ENCODE data around the gene ARHGAP23. TPM values are rescaled to one million over a fixed set of nuclear protein-coding genes. Genes with fewer than 3 reads are reported as not detected.
"Not testable (repeated sequence)": the region's sequence is repeated elsewhere in the genome, so short reads cannot be mapped to it uniquely, and the experiment has no call there.

The ARHGAP23 gene
- total and polyA plus RNA-seq, 5 donors, result 40.7 to 96.9 (median 74.0) TPM

- 55% methylated on average over 2 of the region's 2 CpGs for WGBS
- Histone ChIP-seq H3K27ac (ENCODE audit: low read length) (peak overlapping the region; percentile 48), H3K4me3 (ENCODE audit: low read length) (no peak overlapping the region), H3K9me3 (ENCODE audit: control insufficient read depth, low read length) (no peaks in the 10 kb centered on the region), H3K27me3 (ENCODE audit: control insufficient read depth, insufficient read depth) (no peaks in the 10 kb centered on the region), H3K4me1 (ENCODE audit: control insufficient read depth, insufficient read depth, low read length) (peaks cover 14% of the 10 kb centered on the region)
- intact Hi-C loops (cut with DNase I), result loop anchor here in 1 of 4 donors (5.0 kb wide), 1 partner anchor 46 kb away; no protein-coding TSS in a partner anchor
- DNase-seq, result peak in 1 of 3 donors; percentile 11
- ATAC-seq, result no peak
These were observed 2.6 kb downstream of the ARHGAP23 start for GRCh38 chr17:38430822-38431221.

GRCh38 chr17:38431346-38432145 is 3.3 kb downstream of the ARHGAP23 start:
- Histone ChIP-seq H3K27ac (ENCODE audit: low read length) (peak overlapping the region; percentile 48), H3K9me3 (ENCODE audit: control insufficient read depth, low read length) (no peaks in the 10 kb centered on the region), H3K4me3 (ENCODE audit: low read length) (no peak overlapping the region), H3K27me3 (ENCODE audit: control insufficient read depth, insufficient read depth) (no peaks in the 10 kb centered on the region), H3K4me1 (ENCODE audit: control insufficient read depth, insufficient read depth, low read length) (peaks cover 11% of the 10 kb centered on the region)
- no peak for ATAC-seq
- intact Hi-C loops (cut with DNase I), result loop anchor here in 1 of 4 donors (5.0 kb wide), 1 partner anchor 46 kb away; no protein-coding TSS in a partner anchor
- DNase-seq, result peak in 1 of 3 donors; percentile 28
- WGBS, result 74% methylated on average over 10 of the region's 10 CpGs

- peak in 1 of 3 donors; percentile 63 for DNase-seq
- Histone ChIP-seq H3K9me3 (ENCODE audit: control insufficient read depth, low read length) (no peaks in the 10 kb centered on the region), H3K27ac (ENCODE audit: low read length) (no peak overlapping the region), H3K4me3 (ENCODE audit: low read length) (no peak overlapping the region), H3K27me3 (ENCODE audit: control insufficient read depth, insufficient read depth) (no peaks in the 10 kb centered on the region), H3K4me1 (ENCODE audit: control insufficient read depth, insufficient read depth, low read length) (peaks cover 6% of the 10 kb centered on the region)
- 71% methylated on average over 21 of the region's 21 CpGs for WGBS
- intact Hi-C loops (cut with DNase I), result loop anchor here in 1 of 4 donors (5.0 kb wide), 1 partner anchor 43 kb away; no protein-coding TSS in a partner anchor
- peak; percentile 19 to 34 for ATAC-seq
These were observed 6.0 kb downstream of the ARHGAP23 start for GRCh38 chr17:38434178-38434665.

GRCh38 chr17:38435795-38436194 is 7.5 kb downstream of the ARHGAP23 start:
- WGBS, result 77% methylated on average over 9 of the region's 9 CpGs
- Histone ChIP-seq H3K27me3 (ENCODE audit: control insufficient read depth, insufficient read depth) (no peaks in the 10 kb centered on the region), H3K9me3 (ENCODE audit: control insufficient read depth, low read length) (no peaks in the 10 kb centered on the region), H3K27ac (ENCODE audit: low read length) (no peak overlapping the region), H3K4me3 (ENCODE audit: low read length) (no peak overlapping the region), H3K4me1 (ENCODE audit: control insufficient read depth, insufficient read depth, low read length) (peaks cover 3% of the 10 kb centered on the region)
- DNase-seq (peak in 1 of 3 donors; percentile 38), ATAC-seq (no peak)
- intact Hi-C loops (cut with DNase I), result loop anchor here in 1 of 4 donors (5.0 kb wide), 1 partner anchor 42 kb away; no protein-coding TSS in a partner anchor

GRCh38 chr17:38436386-38436785 is 8.1 kb downstream of the ARHGAP23 start:
- Histone ChIP-seq H3K4me1 (ENCODE audit: control insufficient read depth, insufficient read depth, low read length) (peaks cover 1% of the 10 kb centered on the region), H3K9me3 (ENCODE audit: control insufficient read depth, low read length) (no peaks in the 10 kb centered on the region), H3K4me3 (ENCODE audit: low read length) (no peak overlapping the region), H3K27me3 (ENCODE audit: control insufficient read depth, insufficient read depth) (no peaks in the 10 kb centered on the region), H3K27ac (ENCODE audit: low read length) (no peak overlapping the region)
- WGBS, result 57% methylated on average over 11 of the region's 11 CpGs
- DNase-seq (peak in 1 of 3 donors; percentile 35), ATAC-seq (no peak)
- intact Hi-C loops (cut with DNase I), result loop anchor here in 1 of 4 donors (5.0 kb wide), 1 partner anchor 41 kb away; no protein-coding TSS in a partner anchor

- not testable (repeated sequence) for H3K27ac ChIP-seq (ENCODE audit: low read length); ATAC-seq; H3K27me3 ChIP-seq (ENCODE audit: control insufficient read depth, insufficient read depth); DNase-seq; H3K4me1 ChIP-seq (ENCODE audit: control insufficient read depth, insufficient read depth, low read length); H3K9me3 ChIP-seq (ENCODE audit: control insufficient read depth, low read length); H3K4me3 ChIP-seq (ENCODE audit: low read length)
- WGBS, result 98% methylated on average over 1 of the region's 1 CpG
- intact Hi-C loops (cut with DNase I), result loop anchor here in 1 of 4 donors (5.0 kb wide), 1 partner anchor 40 kb away; no protein-coding TSS in a partner anchor
These were observed 9.0 kb downstream of the ARHGAP23 start for GRCh38 chr17:38437313-38437712.

DNA sequence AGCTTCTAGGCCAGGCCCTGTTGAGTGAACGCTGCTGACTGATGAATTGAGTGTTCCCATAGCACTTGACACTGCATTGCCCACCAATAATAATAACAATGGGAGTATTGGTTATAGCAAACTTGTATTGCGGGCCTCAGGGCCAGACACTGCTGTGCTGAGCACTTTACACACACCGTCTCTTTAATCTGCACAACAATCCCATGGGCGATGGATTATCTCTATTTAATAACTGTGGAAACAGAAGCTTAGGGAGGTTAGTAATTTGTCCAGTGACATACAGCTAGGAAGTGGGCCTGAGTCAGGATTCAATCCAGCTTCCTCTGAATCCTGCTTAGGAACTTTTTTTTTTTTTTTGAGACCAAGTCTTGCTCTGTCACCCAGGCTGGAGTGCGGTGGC is 11.2 kb downstream of the ARHGAP23 start:
- Histone ChIP-seq H3K27me3 (ENCODE audit: control insufficient read depth, insufficient read depth) (no peaks in the 10 kb centered on the region), H3K4me3 (ENCODE audit: low read length) (no peak overlapping the region), H3K9me3 (ENCODE audit: control insufficient read depth, low read length) (no peaks in the 10 kb centered on the region), H3K4me1 (ENCODE audit: control insufficient read depth, insufficient read depth, low read length) (peaks cover 3% of the 10 kb centered on the region), H3K27ac (ENCODE audit: low read length) (peak overlapping the region; percentile 9)
- DNase-seq, result peak in 1 of 3 donors; percentile 6
- intact Hi-C loops (cut with DNase I), result loop anchor here in 1 of 4 donors (5.0 kb wide), 1 partner anchor 38 kb away; no protein-coding TSS in a partner anchor
- WGBS, result 67% methylated on average over 5 of the region's 5 CpGs
- no peak for ATAC-seq

DNA sequence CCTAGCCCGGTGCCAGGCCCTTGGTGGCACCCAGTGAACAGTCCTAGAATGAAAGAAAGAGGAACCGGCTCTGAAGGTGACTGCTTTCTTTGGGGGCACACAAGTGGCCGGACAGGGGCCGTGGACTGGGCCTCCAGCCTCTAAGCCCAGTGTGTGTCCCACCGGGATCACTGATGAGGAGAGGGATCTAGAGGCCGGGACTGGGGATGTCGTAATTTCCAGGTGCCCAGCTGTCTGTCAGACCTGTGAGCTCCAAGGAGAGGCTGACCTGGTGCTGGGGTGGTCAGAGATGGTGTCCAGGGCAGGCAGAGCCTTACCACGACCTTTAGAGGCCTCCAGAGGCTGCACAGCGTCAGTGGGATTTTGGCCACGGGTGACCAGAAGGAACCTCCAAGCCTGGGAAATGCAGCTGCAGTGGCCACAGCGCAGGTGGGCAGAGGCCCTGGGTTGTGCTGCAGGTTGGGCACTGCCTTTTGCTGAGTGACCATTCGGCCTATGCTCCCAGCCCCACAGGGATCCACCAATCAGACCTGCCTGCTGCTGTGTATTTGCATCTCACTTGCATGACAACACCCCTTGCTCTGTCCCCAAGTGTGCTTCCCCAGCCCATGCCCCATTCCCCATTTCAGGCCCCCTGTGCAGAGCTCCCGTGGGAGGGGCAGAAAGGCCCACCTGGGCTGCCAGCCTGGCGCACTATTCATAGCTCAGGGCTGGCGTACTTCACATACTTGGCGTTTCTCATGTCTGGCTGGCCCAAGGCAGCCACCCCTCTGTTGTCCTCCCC is 12.5 kb downstream of the ARHGAP23 start:
- H3K9me3 ChIP-seq (ENCODE audit: control insufficient read depth, low read length), result no peaks in the 10 kb centered on the region
- no peaks in the 10 kb centered on the region for H3K27me3 ChIP-seq (ENCODE audit: control insufficient read depth, insufficient read depth)
- peaks cover 4% of the 10 kb centered on the region for H3K4me1 ChIP-seq (ENCODE audit: control insufficient read depth, insufficient read depth, low read length)
- DNase-seq (peak in 2 of 3 donors; percentile 76 to 81), ATAC-seq (peak; percentile 47 to 73)
- intact Hi-C loops (cut with DNase I), result loop anchor here in 1 of 4 donors (5.0 kb wide), 1 partner anchor 41 kb away; no protein-coding TSS in a partner anchor
- no peak overlapping the region for H3K4me3 ChIP-seq (ENCODE audit: low read length)
- WGBS, result 67% methylated on average over 16 of the region's 16 CpGs
- H3K27ac ChIP-seq (ENCODE audit: low read length), result peak overlapping the region; percentile 54

DNA sequence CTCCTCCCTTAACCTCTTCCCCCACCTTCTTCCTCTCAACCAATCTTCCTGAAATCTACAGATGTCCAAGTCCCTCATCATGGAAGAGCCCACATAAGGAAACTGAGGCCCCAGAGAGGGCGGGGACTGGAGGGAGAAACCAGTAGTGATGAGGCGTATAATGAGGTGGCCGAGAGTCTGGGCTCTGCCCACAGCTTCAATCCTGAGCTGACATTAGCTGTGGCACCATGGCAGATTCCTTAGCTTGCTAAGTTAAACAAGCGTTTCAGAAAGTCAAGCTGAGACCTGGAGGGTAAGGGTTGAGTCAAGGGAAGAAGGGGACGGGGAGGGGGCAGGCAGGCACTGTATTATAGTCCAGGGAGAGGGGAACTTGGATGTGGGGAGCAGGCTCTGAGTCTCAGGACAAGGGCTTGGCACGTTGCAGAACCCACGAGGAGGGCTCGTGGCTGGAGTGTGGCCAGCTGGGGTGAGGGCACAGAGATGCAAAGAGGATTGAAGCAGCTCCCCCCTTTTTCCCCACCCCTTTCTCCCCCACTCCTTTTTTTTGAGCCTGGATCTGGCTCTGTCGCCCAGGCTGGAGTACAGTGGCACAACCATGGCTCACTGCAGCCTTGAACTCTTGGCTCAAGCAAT is 13.3 kb downstream of the ARHGAP23 start:
- WGBS, result 56% methylated on average over 9 of the region's 9 CpGs
- no peaks in the 10 kb centered on the region for H3K9me3 ChIP-seq (ENCODE audit: control insufficient read depth, low read length)
- no peaks in the 10 kb centered on the region for H3K27me3 ChIP-seq (ENCODE audit: control insufficient read depth, insufficient read depth)
- DNase-seq (peak in 2 of 3 donors; percentile 72 to 80), ATAC-seq (peak; percentile 8)
- H3K4me3 ChIP-seq (ENCODE audit: low read length), result no peak overlapping the region
- peaks cover 4% of the 10 kb centered on the region for H3K4me1 ChIP-seq (ENCODE audit: control insufficient read depth, insufficient read depth, low read length)
- intact Hi-C loops (cut with DNase I), result loop anchor here in 1 of 4 donors (5.0 kb wide), 1 partner anchor 41 kb away; no protein-coding TSS in a partner anchor
- peak overlapping the region; percentile 54 for H3K27ac ChIP-seq (ENCODE audit: low read length)

- Histone ChIP-seq H3K4me1 (ENCODE audit: control insufficient read depth, insufficient read depth, low read length) (peaks cover 4% of the 10 kb centered on the region), H3K4me3 (ENCODE audit: low read length) (no peak overlapping the region), H3K27ac (ENCODE audit: low read length) (peak overlapping the region; percentile 54), H3K27me3 (ENCODE audit: control insufficient read depth, insufficient read depth) (no peaks in the 10 kb centered on the region), H3K9me3 (ENCODE audit: control insufficient read depth, low read length) (no peaks in the 10 kb centered on the region)
- ATAC-seq (peak; percentile 2 to 29), DNase-seq (peak in 2 of 3 donors; percentile 62 to 67)
- intact Hi-C loops (cut with DNase I), result loop anchor here in 1 of 4 donors (5.0 kb wide), 1 partner anchor 40 kb away; no protein-coding TSS in a partner anchor
- 37% methylated on average over 4 of the region's 4 CpGs for WGBS
These were observed 14.3 kb downstream of the ARHGAP23 start for GRCh38 chr17:38442548-38442947.

Data from right cardiac atrium (tissue), 5 donors.